AG09319 (cell line): ENCODE results near the gene FAM171A1.

ENCODE experiments used
- DNase-seq: peaks from one replicate; pipeline ENCODE4 v3.0.0-alpha.2; 2010; ENCODE audit warnings: low read depth; ENCODE audit errors: extremely low read depth
- TF ChIP-seq, protein P1 (sequence below): IDR thresholded peaks from 2 replicates; pipeline ENCODE4 v1.5.1; 2011; ENCODE audit warnings: low read depth, mild to moderate bottlenecking, inconsistent platforms, low read length, moderate library complexity

Gene FAM171A1

DNA sequence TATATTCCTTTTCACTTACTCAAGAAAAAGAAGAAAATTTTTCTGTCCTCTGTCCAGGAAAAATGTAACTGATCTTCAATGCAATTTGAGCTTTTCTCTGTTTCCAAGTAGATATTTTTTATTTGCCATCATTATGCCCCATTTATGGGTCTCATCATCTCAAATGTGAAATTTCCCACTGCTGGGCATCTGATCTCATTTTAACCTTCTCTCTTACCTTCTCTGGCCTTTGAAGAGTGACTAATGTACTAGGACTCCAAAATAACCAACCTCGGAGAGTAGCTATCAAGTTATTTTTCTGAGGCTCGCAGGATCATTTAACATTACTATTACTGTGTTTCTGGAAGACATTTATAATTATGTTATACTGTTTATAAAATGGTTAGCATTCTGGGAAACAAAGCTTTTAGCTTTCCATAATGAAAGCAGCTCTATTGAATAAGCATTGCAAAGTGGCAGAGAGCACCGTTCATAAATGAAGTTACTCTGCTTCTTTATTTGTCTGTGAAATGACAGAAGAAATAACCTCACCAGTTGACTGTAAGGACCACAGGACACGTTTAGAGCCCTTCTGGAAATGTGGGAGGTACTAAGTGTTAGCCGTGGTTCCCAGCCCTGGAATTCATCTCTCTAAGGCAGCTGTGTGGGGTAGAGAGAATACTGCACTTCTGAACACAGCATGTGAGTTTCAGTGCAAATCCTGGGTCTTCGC, 169.3 kb downstream of the FAM171A1 start:
- DNase-seq, result no peak
- TF ChIP-seq, protein P1, sequence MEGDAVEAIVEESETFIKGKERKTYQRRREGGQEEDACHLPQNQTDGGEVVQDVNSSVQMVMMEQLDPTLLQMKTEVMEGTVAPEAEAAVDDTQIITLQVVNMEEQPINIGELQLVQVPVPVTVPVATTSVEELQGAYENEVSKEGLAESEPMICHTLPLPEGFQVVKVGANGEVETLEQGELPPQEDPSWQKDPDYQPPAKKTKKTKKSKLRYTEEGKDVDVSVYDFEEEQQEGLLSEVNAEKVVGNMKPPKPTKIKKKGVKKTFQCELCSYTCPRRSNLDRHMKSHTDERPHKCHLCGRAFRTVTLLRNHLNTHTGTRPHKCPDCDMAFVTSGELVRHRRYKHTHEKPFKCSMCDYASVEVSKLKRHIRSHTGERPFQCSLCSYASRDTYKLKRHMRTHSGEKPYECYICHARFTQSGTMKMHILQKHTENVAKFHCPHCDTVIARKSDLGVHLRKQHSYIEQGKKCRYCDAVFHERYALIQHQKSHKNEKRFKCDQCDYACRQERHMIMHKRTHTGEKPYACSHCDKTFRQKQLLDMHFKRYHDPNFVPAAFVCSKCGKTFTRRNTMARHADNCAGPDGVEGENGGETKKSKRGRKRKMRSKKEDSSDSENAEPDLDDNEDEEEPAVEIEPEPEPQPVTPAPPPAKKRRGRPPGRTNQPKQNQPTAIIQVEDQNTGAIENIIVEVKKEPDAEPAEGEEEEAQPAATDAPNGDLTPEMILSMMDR, result no peak

DNA sequence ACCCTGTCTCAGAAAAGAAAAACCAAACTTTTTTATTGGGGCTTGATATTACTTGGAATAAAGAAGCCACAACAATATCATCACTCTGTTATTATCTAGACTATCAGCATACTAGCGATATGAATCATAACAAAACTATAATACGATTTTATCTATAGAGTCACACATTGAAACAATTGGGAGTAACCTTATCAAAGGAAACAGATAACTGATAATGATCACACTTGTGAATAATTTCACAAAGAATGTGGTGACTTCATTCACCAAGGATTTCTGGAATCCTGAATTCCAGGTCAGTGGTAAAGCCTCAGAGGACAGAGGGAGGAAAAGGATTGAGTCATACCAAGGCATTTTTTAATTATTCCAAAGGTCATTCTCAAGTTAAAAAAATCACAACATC, 170.5 kb downstream of the FAM171A1 start:
- no peak for DNase-seq
- TF ChIP-seq, protein P1, result no peak

DNA sequence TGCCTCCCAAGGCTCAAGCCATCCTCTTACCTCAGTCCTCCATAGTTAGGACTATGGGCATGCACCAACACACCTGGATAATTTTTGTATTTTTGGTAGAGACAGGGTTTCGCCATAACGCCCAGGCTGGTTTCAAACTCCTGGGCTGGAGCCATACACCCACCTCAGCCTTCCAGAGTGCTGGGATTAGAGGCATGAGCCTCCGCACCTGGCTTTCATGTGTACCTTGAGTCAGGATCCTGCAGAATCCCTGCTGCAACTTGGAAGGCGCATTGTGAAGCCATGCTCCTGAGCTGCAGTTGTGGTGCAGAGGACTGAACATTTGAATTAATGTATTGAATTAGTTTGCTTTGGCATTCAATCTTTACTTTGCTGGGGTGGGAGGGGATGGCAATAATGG, 173.2 kb downstream of the FAM171A1 start:
- TF ChIP-seq, protein P1, result no peak
- DNase-seq, result no peak

DNA sequence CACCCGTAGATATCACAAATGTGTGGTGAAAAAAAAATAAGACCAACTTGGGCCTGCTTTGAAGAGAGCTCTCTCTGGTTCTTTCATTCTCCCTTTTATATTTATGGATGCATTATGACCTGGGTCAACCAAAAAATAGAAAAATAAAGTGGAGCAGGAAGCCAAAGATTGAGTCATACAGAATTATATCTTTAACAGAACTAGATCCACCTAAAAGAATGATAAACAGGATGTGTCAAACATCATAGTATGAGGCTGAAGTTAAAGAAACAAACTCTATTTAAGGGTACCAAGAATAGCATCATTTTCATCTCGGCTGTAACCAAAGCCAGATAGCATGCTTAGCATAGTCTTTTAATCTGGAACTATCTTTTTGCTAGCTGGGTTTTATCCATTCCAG, 173.8 kb downstream of the FAM171A1 start:
- TF ChIP-seq, protein P1, result no peak
- DNase-seq, result no peak

DNA sequence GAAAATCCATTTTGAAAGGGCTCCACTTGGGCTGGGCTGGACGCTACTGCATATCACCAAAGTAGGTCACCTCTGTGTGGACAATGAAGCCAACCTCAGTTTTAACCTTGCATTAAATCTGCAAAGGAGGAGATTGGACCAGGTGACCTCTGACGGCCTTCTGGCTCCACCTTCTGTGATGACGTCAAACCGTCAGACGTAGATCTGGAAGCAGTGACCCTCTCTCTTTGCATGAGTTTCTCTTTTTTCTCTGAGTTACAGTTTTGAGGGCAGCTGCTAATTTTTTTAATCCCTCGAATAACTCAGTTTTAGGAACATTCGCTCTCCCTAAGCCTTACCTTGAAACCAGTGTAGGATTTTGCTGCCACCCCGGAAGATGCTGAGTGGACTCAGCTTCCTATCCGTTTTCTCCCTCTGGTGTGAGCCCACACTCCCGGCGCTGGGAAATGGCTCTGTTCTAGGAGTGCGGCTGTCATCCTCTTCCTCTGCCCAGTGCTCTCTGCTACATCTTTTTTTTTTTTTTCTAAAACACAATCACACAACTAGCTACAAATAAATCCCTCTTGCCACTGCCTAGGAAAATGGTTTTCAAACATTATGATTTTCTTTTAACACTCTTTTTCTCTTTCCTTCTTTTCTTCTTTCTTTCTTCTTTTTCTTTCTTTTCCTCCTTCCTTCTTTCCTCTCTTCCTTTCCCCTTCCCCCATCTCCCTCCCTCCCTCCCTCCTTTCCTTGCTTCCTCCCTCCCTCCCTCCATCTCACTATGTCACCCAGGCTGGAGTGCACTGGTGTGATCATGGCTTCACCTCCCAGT, 174.9 kb downstream of the FAM171A1 start:
- DNase-seq, result no peak
- TF ChIP-seq, protein P1, result no peak

DNA sequence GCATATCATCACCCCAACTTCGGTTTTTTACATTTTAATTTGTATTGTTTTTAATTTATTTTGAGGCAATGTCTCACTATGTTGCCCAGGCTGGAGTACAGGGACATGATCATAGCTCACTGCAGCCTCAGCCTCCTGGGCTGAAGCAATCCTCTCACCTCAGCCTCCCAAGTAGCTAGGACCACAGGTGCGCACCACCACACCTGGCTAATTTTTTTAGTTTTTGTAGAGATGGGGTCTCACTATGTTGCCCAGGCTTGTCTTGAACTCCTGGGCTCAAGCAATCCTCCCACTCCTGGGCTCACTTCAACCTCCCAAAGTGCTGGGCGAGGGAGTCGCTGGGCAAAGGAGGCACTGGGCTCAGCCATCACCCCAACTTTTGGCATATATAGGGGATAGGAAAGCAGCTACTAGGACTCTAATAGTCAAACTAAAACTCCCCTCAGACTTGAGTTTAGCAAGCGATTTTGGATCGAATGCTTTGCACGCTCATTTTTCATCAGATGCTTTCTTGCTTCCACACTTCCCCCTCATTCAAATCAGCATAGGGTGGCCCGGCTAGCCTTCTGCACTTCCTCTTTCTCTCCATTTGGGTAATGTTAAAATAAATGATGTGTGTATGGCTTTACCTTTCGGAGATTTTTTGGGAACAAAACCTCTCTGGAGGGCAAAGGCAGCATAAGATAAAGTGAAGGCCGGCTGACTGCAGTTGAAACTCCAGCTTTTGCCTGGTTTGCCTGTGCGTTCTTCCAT, 181.8 kb downstream of the FAM171A1 start:
- no peak for DNase-seq
- TF ChIP-seq, protein P1, result no peak
